ENCODE results near the gene SV2A.
"Not testable (repeated sequence)": the region's sequence is repeated elsewhere in the genome, so short reads cannot be mapped to it uniquely, and the experiment has no call there.

SV2A gene, protein sequence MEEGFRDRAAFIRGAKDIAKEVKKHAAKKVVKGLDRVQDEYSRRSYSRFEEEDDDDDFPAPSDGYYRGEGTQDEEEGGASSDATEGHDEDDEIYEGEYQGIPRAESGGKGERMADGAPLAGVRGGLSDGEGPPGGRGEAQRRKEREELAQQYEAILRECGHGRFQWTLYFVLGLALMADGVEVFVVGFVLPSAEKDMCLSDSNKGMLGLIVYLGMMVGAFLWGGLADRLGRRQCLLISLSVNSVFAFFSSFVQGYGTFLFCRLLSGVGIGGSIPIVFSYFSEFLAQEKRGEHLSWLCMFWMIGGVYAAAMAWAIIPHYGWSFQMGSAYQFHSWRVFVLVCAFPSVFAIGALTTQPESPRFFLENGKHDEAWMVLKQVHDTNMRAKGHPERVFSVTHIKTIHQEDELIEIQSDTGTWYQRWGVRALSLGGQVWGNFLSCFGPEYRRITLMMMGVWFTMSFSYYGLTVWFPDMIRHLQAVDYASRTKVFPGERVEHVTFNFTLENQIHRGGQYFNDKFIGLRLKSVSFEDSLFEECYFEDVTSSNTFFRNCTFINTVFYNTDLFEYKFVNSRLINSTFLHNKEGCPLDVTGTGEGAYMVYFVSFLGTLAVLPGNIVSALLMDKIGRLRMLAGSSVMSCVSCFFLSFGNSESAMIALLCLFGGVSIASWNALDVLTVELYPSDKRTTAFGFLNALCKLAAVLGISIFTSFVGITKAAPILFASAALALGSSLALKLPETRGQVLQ

DNA sequence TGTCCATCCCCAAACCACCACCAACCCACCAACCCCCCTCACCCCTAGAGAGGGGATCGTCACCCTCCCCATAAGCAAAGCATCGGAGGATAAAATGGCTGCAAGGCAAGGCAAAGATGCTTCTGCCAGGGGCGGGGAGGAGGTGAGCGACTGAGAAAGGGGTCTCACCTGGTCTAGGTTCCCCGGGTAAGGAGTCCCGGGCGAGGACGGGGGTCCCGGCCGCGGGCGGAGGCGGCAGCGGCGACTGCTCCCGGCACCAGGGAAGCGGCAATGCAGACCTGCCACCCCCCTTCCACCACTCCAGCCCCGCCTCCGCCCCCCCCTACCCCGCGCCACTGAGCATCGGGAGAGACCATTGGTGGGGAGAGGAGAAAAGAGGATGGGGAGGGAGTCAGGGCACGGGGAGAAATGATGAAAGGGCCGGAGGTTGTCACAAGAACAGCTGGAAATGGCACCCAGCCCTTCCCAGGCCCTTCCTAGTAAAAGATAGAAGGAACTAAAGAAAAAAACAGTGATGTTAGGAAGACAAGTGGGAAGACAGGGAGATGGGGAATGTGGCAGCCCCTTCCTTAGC lies at the start of gene SV2A:
Gene SV2A (minus strand): TSS at position 274 of the 574 bp plus-strand sequence. CDS start 4,004 bp downstream, outside the sequence.
- peak; percentile 26 for DNase-seq (ENCODE audit: low read depth)

DNA sequence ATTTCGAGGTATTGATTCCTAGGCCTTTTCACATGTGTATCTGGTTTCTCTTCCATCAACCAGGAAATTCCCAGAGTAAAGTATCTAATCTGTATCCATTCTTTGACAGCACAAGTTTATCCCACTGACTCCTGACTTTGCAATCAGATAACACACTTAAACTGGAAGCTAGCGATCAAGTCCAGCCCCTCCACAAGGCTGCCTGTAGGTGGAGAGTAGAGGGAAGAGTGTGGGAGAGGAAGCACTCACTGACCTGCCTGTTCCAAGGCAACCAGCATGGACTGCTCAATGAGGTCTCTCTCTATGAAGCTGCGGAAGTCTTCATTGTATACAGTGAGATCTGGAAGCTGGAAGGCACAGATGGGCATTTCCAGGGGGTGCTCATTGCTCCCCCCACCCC lies 49.4 kb upstream of the SV2A start:
- DNase-seq (ENCODE audit: low read depth) = no peak

DNA sequence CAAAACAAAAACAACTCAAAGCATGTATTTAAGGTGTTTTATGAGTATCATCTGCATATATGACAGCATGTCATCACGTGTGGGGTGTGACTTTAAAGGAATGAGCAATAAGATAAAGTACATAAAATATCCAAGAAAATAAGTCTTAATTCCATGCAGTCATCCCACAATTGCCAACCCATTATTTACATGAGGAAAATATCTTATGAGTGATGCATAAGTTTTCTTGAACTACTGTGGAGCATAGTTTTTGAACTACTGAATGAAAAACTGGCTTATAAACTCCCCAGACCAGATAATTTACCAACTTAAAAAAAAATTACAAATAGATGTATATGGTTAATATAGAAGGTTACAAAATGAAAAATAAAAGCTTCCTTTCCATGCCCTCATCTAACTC lies 48.8 kb upstream of the SV2A start:
- DNase-seq (ENCODE audit: low read depth) = no peak

DNA sequence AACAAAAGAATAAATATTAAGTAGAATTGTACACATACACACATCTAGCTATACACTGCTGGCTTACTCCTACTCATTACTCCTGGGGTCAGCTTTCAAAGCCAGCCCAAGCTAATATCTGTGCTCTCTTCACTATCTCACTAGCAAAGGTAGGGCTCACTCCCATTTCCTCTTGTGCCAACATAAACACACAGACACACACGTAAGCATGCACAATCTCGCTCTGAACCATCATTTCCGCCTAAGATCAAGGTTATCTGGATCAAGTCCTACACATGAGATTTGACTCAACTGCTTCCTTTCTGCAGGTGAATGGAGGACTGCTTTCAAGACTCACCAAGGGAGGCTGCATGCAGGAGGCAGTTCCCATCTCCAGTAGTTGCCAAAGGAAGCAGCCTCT lies 47.8 kb upstream of the SV2A start:
- DNase-seq (ENCODE audit: low read depth) = no peak

DNA sequence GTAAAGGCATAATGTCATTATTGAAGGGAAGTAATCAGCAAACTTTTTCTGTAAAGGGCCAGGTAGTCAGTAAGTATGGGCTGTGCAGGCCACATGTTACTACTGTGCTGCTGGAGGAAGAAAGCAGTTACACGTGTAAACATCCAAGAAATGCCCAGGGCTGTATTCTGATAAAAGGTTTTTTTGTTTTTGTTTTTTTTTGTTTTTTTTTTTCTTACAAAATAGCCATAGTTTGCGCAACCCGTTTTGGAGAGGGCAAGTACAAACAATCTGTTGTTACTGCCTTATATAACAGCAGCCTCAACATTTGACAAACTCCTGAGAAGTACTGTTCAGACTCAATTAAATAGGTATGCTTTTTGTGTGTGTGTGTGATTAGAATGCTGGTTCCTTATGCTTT lies 45.7 kb upstream of the SV2A start:
- DNase-seq (ENCODE audit: low read depth) = no peak

DNA sequence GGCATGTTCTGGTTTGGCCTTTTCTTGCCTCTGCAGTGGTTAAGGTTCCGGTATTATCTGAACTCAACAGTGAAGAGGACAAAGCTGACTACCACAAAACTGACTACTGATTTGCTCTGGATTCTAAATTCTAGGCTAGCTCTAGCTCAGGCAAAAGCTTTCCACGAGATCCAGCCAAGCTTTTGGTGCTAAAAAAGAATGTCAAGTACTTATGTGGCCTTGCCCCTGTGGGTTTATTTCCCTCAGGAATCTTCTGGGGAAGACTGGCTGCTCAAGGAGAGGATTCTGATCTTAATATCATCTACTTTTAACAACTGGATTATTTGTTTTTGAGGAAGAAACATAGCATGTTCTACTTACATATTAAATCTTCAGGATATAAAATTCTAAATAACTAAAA lies 45.1 kb upstream of the SV2A start:
- no peak for DNase-seq (ENCODE audit: low read depth)

DNA sequence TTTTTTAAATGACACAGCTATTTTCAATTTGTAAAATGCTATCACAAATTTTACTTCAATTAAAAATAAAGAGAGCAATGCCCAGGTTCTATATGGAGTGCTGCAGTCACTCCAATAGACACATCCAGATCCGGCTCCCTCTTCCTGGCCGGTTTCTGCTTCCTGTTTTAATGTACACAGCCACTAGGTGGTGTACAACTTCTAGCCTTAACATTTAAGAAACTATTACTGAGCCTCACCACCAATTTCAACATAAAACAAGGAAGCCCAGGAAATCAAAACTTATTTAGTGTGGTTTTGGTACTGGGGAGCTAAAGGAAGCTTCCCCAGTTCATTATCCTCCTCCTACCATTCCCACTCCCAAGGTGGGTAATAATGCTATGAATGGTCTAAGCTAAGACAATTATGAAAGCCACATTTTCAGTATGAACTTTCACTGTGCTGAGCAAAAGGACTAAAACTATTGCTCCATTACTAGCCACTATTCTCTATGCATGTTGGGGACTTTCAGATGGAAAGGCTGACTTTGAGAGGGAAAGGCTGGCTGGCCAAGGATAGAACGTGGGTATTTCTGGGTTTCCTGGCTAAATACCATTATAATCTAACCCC lies 44.5 kb upstream of the SV2A start:
- DNase-seq (ENCODE audit: low read depth) = peak; percentile 58

DNA sequence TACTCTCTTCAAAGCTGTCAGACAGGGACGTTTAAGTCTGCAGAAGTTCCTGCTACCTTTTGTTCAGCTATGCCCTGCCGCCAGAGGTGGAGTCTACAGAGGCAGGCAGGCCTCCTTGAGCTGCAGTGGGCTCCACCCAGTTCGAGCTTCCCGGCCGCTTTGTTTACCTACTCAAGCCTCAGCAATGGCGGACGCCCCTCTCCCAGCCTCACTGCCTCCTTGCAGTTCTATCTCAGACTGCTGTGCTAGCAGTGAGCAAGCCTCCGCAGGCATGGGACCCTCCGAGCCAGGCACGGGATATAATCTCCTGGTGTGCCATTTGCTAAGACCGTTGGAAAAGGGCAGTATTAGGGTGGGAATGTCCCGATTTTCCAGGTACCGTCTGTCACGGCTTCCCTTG lies 39.9 kb upstream of the SV2A start:
- not testable (repeated sequence) for DNase-seq (ENCODE audit: low read depth)

DNA sequence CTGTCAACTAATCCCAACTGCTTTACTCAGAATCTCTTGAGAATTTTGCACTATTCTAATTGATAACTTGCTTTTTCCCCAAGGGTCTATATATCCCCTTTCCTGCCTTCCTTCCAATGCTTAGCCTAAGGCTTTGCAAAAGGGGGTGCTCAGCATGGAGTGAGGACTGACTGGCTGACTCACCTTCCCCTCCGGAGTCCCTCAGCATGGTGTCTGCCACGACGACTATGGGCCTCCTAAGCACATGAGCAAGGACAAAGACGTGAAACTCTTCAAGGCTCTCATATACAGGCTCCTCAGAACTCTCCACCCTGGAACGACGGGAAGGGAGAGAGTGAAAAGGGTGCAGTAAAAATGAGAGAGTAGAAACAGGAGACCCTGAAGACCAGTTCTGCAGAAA lies 32.3 kb upstream of the SV2A start:
- no peak for DNase-seq (ENCODE audit: low read depth)

DNA sequence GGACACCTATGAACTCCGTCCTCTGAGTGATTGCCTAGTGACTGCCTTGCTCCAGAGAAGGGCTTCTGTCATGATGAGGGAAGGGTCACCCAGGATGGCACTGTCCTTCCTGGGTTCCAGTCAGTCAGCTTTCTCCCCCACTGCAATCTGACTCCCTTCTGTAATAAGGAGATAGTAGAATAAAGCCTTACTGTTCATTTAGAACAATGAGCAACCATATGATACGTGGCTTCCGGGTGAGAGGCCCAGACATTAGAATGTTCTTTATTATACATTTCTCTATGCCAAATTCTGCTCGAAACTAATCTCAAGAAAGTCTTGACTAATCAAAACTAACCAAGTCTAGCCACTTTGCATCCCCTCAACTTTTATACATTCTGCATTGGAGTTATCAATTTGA lies 27.6 kb upstream of the SV2A start:
- no peak for DNase-seq (ENCODE audit: low read depth)

DNA sequence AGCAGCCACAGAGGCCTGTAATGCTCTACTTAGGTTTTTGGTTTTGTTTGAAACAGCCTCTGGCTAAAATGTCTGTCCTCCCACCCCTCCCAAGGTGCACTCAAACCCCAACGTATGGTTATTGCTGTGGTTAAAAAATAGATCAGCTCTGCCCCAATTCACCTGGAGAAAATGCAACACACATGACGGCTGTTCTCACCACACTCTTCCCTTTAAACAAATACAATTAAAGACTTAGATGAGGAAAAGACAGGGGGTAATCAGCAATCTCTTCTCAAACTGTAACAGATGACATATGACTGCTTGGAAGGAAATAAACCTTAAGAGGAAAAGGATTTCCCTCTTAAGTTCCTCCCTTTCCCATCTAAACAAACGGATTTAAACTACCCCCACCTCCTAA lies 25.2 kb upstream of the SV2A start:
- DNase-seq (ENCODE audit: low read depth) = no peak

DNA sequence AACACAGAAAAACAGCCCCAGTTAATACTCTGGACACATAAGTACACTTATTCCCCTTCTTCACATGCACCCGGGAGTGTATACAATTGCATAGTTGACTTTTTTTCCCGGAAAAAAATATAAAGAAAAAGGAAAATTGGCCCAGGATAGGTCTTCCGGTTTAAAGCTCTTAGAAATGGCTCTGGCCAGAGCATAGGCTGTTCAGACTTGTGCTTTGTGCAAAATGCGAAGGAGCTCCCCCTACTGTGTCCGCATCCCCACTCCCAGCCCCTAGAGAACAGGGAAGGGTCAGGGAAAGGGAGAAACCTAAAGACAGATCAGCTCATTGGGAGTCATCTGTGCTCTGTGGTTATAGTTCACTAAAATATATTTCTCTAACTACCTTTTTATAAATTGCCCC lies 24.6 kb upstream of the SV2A start:
- DNase-seq (ENCODE audit: low read depth) = no peak

DNA sequence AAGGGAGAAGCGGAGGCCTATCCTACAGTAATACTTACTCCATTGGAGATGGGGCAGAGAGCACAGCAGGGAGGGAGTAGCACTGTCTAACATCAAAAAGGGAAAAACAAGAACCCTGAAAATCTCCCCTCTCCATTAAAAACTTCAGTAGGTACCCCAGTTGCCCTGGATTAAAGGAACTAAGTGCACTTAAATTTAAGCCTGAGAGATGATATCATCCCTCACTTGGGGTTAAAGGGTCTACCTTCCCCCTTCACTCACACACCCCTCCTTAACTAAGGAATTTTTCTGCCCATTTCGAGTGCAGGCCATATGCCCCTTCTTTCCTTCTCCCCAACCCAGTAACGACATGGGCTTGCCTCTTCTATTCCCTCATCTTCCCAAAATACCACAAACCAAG lies 22.8 kb upstream of the SV2A start:
- no peak for DNase-seq (ENCODE audit: low read depth)

DNA sequence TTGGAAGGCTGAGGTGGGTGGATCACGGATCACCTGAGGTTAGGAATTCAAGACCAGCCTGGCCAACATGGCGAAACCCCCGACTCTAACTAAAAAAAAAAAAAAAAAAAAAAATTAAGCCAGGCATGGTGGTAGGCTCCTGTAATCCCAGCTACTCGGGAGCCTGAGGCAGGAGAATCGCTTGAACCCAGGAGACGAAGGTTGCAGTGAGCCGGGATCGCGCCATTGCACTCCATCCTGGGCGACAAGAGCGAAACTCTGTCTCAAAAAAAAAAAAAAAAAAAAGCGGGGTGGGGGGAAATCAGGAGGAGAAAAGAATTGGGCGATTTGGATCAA lies 21.0 kb upstream of the SV2A start:
- not testable (repeated sequence) for DNase-seq (ENCODE audit: low read depth)

DNA sequence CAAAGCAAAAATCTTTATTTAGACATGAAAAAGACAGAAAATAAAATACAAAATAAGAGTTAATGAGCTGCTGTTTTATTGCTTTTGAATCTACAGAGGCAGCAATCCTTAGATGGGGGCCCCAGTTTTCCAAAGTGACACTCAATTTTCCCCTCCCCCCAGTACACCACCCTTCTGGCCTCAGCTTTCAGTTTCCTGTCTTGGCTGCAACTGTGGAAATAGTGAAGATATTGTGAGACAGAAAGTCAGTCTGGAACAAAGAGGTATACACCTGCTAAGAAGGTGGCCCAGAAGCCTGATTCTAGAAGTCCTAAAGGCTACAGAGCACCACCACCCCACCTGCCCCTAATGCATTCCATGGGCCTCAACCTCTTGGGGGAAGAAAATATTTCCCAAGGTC lies 20.1 kb upstream of the SV2A start:
- DNase-seq (ENCODE audit: low read depth) = no peak

DNA sequence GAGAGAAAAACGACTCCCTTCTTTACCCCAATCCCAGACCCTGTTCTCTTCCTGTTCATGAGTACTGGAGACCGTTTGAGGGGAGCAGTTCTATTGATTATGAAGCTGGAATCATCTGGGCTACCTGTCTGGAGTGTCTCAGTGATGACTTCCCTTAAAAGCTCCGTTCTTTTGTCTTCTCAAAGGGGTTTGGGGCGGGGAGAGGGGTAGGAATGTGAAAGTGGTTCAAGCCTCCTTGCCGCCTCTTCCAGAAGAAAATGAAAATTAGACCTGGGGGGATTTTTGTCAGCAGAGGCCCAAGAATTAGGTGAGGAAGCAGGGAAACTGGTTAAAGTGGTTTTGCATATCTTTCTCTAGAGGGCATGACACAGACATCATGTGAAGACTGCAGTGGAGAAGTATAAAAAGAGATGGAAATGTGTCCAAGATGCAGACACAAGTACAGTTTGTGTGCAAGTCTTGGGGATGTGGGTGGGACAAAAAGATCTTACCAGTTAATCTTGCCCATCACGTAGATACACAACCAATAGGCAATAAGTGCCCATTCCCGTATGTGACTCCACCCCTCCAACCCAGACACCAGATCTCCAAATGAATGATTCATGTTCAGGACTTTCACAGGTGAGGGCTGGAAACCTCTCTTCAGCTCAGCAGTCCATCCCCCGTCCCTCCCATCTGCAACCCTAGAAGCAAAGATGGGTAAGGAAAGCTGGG lies 19.5 kb upstream of the SV2A start:
- DNase-seq (ENCODE audit: low read depth) = no peak

DNA sequence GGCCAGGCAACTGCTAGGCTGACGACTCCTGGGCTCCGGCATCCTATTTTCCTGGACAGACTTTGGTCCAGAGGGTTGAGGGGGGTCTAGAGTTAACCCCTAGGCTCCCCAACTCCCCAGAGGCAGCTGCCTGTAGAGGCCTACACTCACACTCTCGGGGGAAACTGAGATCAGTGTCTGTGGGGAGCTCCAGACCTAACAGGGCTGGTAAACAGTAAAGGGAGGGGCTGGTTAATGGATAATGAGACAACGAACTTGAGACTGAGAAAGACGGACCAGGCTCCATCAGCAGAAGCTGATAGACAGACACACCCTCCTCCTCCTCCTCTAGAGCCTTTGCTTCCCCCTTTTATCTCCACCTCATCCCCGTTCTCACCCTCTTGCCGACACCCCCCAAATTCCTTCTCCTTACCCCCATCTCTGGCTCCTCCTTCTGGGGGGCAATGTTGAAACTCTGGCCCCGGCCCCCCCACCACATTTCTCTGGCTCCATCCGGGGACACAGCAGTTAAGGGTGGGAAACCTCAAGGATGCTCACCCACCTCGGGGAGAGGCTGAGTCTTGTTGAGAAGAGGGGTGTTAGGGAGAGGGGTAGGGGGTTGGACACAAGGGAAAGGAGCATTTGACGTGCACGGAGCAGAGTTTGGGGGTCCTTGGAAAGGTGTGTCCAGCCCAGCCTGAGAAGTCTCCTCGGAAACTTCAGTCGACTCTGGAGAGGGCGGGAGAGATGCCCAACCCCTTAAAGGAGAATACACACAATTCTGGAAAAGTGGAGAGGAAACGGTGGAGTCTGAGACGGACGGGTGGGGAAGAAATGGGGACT lies 18.7 kb upstream of the SV2A start, which contains the start of gene MTMR11:
Gene MTMR11 (minus strand): TSS at position 710 of the 822 bp plus-strand sequence. CDS start 232 bp downstream, at position 478.
- DNase-seq (ENCODE audit: low read depth) = no peak

DNA sequence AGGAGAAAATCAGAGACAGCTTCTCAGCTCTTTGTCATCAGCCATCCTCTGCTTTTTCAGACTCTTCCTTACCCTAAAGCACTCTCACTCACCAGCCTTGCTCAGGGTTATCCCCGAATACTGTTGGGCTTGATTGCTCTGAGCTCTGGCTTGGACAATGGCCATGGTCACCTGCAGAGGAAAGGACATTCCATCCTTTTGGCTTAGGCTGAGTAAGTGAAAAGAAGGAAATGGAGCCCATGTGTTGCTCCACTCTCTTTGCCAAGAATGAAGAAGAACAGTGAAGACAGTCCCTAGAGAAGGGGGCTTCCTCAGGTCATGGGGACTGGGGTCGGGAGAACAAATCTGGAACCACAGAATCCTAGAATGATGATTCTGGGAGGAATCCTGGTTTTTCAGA lies 16.7 kb upstream of the SV2A start:
- DNase-seq (ENCODE audit: low read depth) = no peak

DNA sequence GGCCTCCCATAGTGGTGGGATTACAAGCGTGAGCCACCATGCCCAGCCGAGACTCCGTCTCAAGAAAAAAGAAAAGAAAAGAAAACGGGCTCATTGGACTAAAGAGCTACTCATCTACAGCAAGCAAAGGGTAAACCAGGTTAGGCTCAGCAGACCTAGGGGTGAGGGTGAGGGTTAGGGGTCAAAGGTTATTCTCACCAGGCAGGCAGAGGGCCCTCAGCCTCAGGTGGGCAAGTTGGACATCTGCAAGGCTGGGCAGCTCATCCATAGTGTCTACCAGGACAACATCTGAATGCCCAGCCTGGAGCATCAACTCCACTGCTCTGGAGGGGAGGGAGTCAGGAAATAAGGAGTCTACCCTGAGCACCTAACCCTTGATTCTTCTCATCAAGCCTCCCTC lies 15.6 kb upstream of the SV2A start:
- no peak for DNase-seq (ENCODE audit: low read depth)

DNA sequence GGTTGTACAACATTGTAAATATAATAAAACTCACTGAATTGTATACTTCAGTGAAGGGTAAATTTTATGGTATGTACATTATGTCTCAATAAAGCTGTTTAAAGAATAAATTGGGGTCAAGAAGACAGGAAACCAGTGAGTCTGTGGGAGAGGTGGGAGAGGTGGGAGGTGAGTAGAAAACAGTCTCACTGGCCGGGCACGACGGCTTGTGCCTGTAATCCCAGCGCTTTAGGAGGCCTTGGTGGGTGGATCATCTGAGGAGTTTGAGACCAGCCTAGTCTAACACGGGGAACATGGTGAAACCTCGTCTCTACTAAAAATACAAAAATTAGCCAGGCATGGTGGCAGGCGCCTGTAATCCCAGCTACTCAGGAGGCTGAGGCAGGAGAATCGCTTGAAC lies 14.8 kb upstream of the SV2A start:
- no peak for DNase-seq (ENCODE audit: low read depth)

DNA sequence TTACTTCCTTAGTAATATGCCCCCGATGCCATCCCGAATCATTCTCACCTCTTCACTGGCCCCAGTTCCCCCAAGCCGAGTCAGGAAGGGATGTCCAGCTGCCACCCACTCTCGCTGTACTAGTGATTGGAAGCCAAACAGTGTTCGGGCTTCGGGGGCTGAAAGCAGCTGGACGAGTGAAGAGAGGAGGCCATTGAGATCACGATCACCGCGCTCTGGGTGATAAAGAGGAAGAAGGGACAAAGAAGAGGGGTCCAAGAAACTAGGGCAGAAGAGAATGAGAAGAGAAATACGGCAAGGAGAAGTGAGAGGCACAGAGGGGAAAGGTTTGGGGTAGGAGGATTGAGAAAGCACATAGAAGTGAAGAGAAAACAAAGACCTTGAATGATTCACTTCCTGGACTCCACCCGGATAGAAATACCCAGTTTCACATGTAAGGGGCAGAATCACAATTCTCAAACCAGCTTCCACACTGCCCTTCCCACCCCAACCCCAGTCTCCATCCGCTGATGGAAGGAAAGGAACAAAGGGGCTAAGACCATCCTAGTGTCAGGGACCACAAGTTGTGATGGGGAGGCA lies 13.7 kb upstream of the SV2A start:
- DNase-seq (ENCODE audit: low read depth) = no peak

Data from GM04504 (cell line).